HG03025 (cell line): ENCODE results near the gene TRPV6.

ENCODE experiments used
- ATAC-seq: cut with Tn5 transposase; IDR thresholded peaks from one replicate; pipeline ENCODE4 v1.9.1; 2021; ENCODE audit warnings: mild to moderate bottlenecking, moderate library complexity; ENCODE audit not compliant: unreplicated experiment, low FRiP score

Gene TRPV6

GRCh38 chr7:142871260-142872105, 14.1 kb downstream of the TRPV6 start:
- ATAC-seq = no peak

- ATAC-seq = no peak
These were observed 14.8 kb downstream of the TRPV6 start for GRCh38 chr7:142870566-142871259.

GRCh38 chr7:142870147-142870559, 15.4 kb downstream of the TRPV6 start:
- no peak for ATAC-seq

- no peak for ATAC-seq
These were observed 16.1 kb downstream of the TRPV6 start for GRCh38 chr7:142869434-142869833.

GRCh38 chr7:142868986-142869415, 16.5 kb downstream of the TRPV6 start:
- no peak for ATAC-seq

- ATAC-seq = no peak
These were observed 17.2 kb downstream of the TRPV6 start for GRCh38 chr7:142868188-142868985.

- no peak for ATAC-seq
These were observed 18.0 kb downstream of the TRPV6 start for GRCh38 chr7:142867398-142868187.

- no peak for ATAC-seq
These were observed 18.5 kb downstream of the TRPV6 start for GRCh38 chr7:142867097-142867378.

- ATAC-seq = no peak
These were observed 19.0 kb downstream of the TRPV6 start for GRCh38 chr7:142866361-142867096.

- ATAC-seq = no peak
These were observed 19.8 kb downstream of the TRPV6 start for GRCh38 chr7:142865766-142866165.

GRCh38 chr7:142864980-142865747, 20.4 kb downstream of the TRPV6 start:
- no peak for ATAC-seq

GRCh38 chr7:142863891-142864685, 21.5 kb downstream of the TRPV6 start:
- ATAC-seq = no peak

- no peak for ATAC-seq
These were observed 22.7 kb downstream of the TRPV6 start for GRCh38 chr7:142862786-142863400.

GRCh38 chr7:142862351-142862750, 23.2 kb downstream of the TRPV6 start:
- no peak for ATAC-seq

- ATAC-seq = no peak
These were observed 24.6 kb downstream of the TRPV6 start for GRCh38 chr7:142860968-142861367.

GRCh38 chr7:142859829-142860228, 25.7 kb downstream of the TRPV6 start:
- no peak for ATAC-seq

- ATAC-seq = no peak
These were observed 26.1 kb downstream of the TRPV6 start for GRCh38 chr7:142859411-142859810.

GRCh38 chr7:142857625-142858024, 27.9 kb downstream of the TRPV6 start:
- no peak for ATAC-seq
